Mucosa of gallbladder (tissue), 1 donor: ENCODE measurements around the gene HMMR. TPM values are rescaled to one million over a fixed set of nuclear protein-coding genes. Genes with fewer than 3 reads are reported as not detected.
"Not testable (repeated sequence)": the region's sequence is repeated elsewhere in the genome, so short reads cannot be mapped to it uniquely, and the experiment has no call there.

ENCODE experiments used
- DNase-seq: peaks from one replicate; pipeline ENCODE4 v3.0.0-alpha.2; 2020; ENCODE audit warnings: low spot score
- total RNA-seq: library from RNA; stranded (reverse); gene quantifications from one replicate; pipeline ENCODE4 v1.2.1, GENCODE V29; 2021
- donor health status: DM: no; HTN: no; CAD: no.

Gene HMMR
- total RNA-seq, result 1.8 TPM

GRCh38 chr5:163460562-163461171 lies at the start of gene HMMR:
Gene HMMR, plus strand, starts transcription at chr5:163460632. Its CDS starts 61 bp downstream, at chr5:163460693.
- no peak for DNase-seq

GRCh38 chr5:163415673-163416072 lies 44.8 kb upstream of the HMMR start:
- DNase-seq, result not testable (repeated sequence)

- no peak for DNase-seq
Measured at GRCh38 chr5:163424836-163425235, 35.6 kb upstream of the HMMR start.

GRCh38 chr5:163426128-163426527 lies 34.3 kb upstream of the HMMR start:
- not testable (repeated sequence) for DNase-seq

GRCh38 chr5:163432544-163432943 lies 27.9 kb upstream of the HMMR start:
- DNase-seq, result no peak

- DNase-seq, result peak; percentile 26
Measured at GRCh38 chr5:163433271-163433670, 27.2 kb upstream of the HMMR start.

- no peak for DNase-seq
Measured at GRCh38 chr5:163434401-163434866, 26.0 kb upstream of the HMMR start.

GRCh38 chr5:163436515-163436914 lies 23.9 kb upstream of the HMMR start:
- DNase-seq, result no peak

- DNase-seq, result no peak
Measured at GRCh38 chr5:163437011-163437308, 23.5 kb upstream of the HMMR start.

- DNase-seq, result peak; percentile 97
Measured at GRCh38 chr5:163437309-163438182, 22.9 kb upstream of the HMMR start, which contains the start of gene CCNG1. Gene CCNG1, plus strand, starts transcription at chr5:163437595. Its CDS starts 1,662 bp downstream, at chr5:163439257.

- DNase-seq, result no peak
Measured at GRCh38 chr5:163439092-163439425, 21.4 kb upstream of the HMMR start.

GRCh38 chr5:163440954-163441353 lies 19.5 kb upstream of the HMMR start:
- no peak for DNase-seq

GRCh38 chr5:163444526-163444925 lies 15.9 kb upstream of the HMMR start:
- DNase-seq, result no peak

GRCh38 chr5:163445345-163445744 lies 15.1 kb upstream of the HMMR start:
- DNase-seq, result no peak

GRCh38 chr5:163447191-163447590 lies 13.2 kb upstream of the HMMR start:
- DNase-seq, result no peak

GRCh38 chr5:163447875-163448274 lies 12.6 kb upstream of the HMMR start:
- no peak for DNase-seq

- DNase-seq, result no peak
Measured at GRCh38 chr5:163448491-163448890, 11.9 kb upstream of the HMMR start.

GRCh38 chr5:163451489-163451888 lies 8.9 kb upstream of the HMMR start:
- DNase-seq, result no peak

GRCh38 chr5:163453705-163454104 lies 6.7 kb upstream of the HMMR start:
- DNase-seq, result no peak

- DNase-seq, result not testable (repeated sequence)
Measured at GRCh38 chr5:163455406-163455805, 5.0 kb upstream of the HMMR start.

GRCh38 chr5:163456029-163456589 lies 4.3 kb upstream of the HMMR start:
- DNase-seq, result no peak

GRCh38 chr5:163456840-163457239 lies 3.6 kb upstream of the HMMR start:
- no peak for DNase-seq
